ENCODE data around the gene LPP.

- TF ChIP-seq, protein P1, sequence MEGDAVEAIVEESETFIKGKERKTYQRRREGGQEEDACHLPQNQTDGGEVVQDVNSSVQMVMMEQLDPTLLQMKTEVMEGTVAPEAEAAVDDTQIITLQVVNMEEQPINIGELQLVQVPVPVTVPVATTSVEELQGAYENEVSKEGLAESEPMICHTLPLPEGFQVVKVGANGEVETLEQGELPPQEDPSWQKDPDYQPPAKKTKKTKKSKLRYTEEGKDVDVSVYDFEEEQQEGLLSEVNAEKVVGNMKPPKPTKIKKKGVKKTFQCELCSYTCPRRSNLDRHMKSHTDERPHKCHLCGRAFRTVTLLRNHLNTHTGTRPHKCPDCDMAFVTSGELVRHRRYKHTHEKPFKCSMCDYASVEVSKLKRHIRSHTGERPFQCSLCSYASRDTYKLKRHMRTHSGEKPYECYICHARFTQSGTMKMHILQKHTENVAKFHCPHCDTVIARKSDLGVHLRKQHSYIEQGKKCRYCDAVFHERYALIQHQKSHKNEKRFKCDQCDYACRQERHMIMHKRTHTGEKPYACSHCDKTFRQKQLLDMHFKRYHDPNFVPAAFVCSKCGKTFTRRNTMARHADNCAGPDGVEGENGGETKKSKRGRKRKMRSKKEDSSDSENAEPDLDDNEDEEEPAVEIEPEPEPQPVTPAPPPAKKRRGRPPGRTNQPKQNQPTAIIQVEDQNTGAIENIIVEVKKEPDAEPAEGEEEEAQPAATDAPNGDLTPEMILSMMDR (conservative IDR thresholded peaks at IDR 0.05) = no peak
- TF ChIP-seq EZH2 (IDR thresholded peaks at IDR 0.05; ENCODE audit: low read depth) = no peak
Measured at GRCh38 chr3:188254520-188255070, 100.6 kb downstream of the LPP start.

All from PC-9 (cell line).